Jurkat, Clone E6-1 (cell line): ENCODE measurements around the gene NKIRAS2. TPM values are rescaled to one million over a fixed set of nuclear protein-coding genes. Genes with fewer than 3 reads are reported as not detected.
A peak's percentile ranks its signal among the peaks of the same experiment; 100 is the strongest.

Experiments
- DNase-seq: peaks from one replicate; pipeline ENCODE4 v3.0.0-alpha.2; 2011; ENCODE audit warnings: low read depth, low spot score
- H3K4me3 ChIP-seq: 2 replicates; pipeline ENCODE4 v1.5.1; 2011; ENCODE audit warnings: mild to moderate bottlenecking, low read length, control low read depth, moderate library complexity
- polyA plus RNA-seq: library from polyadenylated mRNA; unstranded; fragments of >200 nt; gene quantifications from one replicate; pipeline ENCODE4 v1.2.1, GENCODE V29; 2012; ENCODE audit warnings: missing spikeins; ENCODE audit not compliant: insufficient read length, insufficient read depth

NKIRAS2 gene
- polyA plus RNA-seq: 55.4 TPM

DNA sequence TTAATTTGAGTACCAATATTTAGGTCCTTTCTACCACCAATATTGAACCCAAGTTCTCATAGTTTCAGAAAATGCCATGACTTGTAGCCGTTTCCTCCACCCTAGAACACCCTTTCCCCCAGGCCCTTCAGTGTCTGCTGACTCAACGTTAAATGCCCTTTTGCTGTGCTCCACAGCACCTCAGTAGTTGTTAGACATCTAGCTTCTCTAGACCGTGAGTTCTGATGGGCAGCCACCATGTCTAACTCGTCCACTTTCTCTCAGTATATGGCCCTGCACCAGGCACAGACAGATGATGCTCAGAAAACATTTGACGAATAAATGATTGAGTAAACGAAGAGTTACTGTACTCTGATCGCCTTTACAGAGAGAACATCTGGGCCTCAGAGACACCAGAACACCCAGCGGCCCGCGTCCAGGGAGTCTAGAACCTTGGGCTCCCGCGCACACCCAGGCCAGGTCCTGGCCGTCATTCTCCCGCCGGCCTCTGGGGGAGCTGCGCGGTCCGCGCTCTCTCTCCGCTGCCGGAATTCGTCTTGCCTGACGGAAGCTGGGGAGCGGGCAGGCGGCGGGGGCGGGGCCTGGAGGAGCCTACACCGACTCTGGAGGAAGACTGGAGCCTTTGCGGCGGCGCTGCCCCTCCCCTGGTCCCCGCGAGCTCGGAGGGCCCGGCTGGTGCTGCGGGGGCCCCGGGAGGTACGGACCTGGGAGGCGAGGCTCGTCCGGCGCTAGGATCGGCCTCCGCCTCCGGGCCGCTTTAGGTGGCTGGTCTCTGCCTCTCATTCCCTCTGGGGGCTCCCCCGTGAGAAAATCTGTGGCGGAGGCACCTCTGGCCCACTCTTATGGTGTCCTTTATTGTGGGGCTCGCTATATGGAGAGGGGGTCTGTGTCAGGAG lies at the start of gene NKIRAS2:
Gene NKIRAS2 (plus strand): TSS at position 582 of the 896 bp plus-strand sequence. CDS start 1,488 bp downstream, outside the sequence.
- peak within 1 kb of the TSS; percentile 86 for H3K4me3 ChIP-seq
- peak; percentile 81 for DNase-seq

DNA sequence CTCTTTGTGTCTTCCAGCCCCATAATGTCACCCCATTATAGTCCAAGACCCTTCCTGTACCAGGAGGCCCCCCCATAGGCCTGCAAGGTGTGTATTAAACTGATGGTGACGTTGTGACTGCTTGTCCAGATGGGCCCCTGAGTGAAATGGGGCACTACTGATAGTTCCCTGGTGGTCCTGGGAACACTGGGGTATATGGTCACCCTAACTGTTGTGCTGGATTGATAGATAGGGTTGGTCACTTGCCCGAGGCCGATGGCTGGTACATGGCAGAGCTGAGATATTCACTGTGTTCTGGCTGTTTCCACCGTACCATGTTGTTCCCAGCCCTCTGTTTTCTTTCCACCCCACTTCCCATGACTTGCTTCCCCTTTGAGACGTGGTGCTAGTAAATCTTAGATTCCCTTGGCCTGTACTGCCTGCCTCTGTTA lies 49.0 kb upstream of the NKIRAS2 start:
- no peak overlapping the region for H3K4me3 ChIP-seq
- no peak for DNase-seq

DNA sequence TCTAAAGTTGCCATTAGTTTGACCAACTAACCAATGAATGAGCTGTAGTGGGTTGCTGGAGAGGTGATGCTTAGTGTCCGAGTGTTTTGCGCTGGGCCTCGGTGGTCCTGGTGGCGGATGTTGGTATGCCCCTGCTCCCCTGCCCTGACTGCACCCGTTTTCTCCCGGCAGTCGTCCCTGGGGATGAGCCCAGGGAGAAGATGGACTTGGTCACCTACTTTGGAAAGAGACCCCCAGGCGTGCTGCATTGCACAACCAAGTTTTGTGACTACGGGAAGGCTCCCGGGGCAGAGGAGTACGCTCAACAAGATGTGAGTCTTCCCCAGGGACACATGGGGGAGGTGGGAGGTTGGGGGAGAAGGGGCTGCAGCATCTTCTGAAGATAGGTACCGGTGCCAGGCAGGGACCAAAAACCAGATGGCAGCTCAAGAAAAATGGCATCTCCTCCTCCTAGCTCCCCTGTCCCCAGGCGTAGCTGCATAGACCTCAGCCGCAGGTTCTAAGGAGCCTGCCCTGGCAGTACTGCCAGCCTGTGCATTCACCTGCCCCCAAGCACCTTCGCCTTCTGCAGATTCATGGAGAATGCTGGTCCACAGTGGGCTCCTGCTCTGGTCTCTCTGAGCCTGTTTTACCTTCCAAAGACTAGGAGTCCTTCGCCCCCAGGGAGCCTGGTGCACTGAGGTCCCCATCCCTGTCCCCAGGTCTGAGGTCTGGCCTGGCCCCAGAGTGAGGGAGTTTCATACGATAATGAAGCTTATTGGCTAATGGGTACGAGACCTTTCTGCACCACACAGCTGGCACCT lies 48.0 kb upstream of the NKIRAS2 start:
- DNase-seq: no peak
- H3K4me3 ChIP-seq: no peak overlapping the region

DNA sequence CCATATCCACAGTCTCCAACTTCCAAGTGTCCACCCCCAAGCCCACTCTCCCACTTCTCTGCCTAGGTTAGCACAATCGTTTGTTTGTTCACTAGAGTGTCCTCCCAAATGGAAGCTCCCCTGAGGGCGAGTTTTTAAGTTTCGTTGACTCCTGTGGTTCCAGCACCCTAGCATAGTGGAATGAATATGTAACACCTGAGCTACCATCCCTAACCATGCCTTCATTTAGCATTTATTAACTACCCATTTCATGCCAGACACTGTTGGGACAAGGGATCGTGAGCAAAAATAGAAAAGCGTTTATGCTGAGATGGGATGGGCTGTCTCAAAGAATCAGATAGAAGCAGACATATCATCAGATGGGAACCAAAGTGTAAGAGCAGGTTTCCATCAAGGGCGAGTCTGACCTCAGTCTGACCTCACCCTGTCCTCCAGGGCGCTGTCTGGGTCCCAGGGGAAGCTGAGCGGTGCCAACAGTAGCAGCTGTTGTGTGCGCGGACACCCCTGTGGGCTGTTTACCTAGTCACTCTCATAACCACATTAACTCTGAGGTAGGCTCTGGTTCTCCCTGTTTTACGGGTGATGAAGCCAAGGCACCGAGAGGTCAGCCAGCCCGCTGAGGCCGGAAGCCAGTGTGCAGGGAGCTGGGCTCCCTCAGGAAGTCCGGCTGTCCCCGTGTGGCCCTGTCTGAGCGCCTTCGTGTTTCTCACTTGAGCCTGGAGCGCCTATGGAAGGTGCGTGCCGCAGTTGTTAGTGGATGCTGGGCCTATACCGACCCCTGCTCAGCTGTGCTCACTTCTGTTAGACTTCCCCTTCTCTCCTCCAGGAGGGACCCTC lies 47.1 kb upstream of the NKIRAS2 start:
- no peak for DNase-seq
- no peak overlapping the region for H3K4me3 ChIP-seq

DNA sequence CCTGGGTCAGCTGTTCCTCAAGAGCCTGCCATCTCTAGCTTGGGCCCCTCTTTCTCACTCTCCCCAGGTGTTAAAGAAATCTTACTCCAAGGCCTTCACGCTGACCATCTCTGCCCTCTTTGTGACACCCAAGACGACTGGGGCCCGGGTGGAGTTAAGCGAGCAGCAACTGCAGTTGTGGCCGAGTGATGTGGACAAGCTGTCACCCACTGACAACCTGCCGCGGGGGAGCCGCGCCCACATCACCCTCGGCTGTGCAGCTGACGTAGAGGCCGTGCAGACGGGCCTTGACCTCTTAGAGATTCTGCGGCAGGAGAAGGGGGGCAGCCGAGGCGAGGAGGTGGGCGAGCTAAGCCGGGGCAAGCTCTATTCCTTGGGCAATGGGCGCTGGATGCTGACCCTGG lies 46.5 kb upstream of the NKIRAS2 start:
- no peak overlapping the region for H3K4me3 ChIP-seq
- no peak for DNase-seq

DNA sequence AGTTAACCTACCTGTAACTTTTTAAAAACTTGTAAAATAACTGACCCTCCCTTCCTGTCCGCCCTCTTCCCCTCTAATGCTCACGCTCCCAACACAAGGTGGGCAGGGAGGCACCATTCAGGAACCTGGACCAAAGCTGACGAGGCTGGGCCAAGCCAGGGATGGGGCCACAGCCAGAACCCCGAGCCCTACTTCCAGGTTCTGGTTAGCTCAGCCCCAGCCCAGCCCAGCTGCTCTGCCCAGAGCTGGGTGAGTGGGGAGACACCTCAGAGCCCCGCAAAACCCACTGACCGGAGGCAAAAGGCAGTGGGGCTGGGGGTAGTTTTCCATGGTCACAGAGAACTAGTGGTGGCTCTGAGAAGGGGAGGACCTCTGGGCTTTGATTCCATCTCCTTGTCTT lies 45.9 kb upstream of the NKIRAS2 start:
- no peak overlapping the region for H3K4me3 ChIP-seq
- no peak for DNase-seq

DNA sequence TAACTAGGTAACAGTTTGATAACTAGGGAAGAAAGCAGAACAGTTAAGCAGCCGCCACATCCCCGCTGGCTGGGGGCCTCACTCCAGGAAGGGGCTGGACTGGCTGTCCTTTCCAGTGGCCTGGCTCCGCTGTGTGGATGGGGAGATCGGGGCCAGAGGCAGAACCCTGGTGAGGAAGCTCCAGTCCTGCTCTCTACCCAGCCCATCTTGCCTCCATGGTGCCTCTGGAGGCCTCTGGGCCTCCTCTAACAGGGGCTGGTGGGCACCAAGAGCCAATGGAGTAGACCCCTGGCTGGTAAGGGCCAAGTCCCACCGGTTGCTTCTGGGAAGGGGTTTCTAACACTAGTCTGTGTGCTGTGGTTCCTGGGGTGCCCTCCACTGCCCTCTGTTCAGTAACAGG lies 45.2 kb upstream of the NKIRAS2 start:
- no peak for DNase-seq

DNA sequence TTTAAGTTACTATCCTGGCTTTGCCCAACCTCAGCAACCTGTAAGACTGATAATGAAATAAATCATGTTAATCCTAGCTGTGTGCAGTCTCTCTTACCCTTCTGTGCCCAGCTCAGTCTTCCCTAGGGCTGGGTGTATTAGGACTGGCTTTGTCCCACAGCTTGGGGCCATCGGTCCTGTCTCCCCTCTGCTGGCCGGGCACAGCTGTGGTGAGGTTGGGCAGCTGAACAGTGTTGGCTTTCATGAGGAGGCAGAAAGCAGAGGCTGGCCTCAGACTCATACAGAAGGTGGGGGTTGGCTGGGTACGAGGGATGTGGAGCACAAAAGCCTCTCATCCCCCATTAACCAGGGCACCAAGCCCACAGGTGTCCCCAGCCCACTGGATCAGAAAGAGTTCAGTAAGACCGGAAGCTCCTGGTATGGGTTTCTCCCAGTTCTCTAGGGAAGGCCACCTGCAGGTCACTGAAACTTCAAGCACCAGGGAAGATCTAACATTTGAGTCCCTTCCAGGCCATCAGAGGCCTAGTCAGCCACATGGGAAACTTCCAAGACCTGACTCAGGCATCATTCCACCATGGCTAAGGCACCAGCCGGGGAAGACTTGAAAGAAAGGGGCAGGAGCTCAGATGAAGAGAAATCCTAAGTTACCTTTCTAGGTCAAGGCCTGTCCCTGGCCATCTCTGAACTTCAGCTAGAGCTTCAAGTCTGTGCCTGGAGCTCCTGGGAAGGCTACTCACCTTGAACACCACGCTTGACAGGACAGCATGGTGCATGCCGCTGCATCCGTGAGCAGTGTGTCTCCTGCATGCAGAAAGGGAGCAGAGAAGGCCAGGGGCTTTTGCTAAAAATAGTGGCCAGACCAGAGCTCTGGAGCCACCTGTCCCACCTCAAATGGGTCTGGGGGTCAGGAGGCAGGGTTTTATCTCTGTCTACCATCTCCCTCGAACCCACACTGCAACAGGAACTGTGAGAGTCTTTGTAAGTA lies 44.5 kb upstream of the NKIRAS2 start:
- no peak overlapping the region for H3K4me3 ChIP-seq
- DNase-seq: no peak

More for the DNA sequence above, 45.2 kb upstream of the NKIRAS2 start:
- H3K4me3 ChIP-seq: no peak overlapping the region

DNA sequence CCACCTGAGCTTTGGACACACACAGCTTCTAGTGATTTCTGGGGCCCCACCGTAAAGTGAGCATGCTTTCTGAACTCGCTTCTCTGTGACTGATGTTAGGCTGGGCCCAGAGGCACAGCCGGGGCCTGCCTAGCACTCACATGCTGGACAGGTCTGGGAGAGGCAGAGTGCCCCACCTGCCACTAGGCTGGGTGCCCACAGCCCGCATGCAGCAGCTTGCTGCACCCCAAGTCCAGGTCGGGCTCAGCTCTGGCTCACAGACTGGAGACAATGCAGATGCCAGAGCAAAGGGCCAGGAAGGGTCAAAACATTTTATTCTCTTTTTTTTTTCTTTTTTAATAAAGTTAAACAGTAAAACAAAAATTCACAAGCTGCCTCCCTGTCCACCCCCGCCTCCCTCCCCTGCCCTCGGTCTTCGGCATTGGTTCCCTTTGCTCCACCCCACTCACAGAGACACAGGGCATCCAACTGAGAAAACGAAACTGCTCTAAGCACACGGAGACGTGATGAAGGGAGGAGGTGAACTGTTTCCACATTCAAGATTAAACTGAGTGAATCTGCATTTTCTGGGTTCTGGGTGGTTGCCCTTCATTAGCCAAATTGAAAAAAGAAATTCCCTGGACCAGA lies 43.6 kb upstream of the NKIRAS2 start:
- DNase-seq: no peak

DNA sequence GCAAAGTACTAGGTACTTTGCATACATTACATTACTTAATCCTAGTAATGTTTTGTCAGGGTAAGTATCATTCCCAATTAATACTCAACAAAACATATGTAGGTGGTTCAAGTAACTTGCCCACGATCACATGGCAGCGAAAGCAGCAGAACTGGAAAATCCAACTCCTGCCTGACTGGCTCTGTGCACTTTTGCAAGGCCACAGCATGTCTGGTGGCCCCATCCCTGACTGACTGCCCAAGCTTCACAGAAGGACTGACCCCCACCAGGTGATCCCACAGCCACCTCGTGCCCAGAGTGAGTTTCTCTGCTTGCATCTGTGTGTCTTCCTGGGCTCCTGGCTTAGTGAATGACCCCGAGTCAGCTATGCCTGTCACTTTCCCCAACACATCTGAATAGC lies 41.9 kb upstream of the NKIRAS2 start:
- no peak for DNase-seq
- no peak overlapping the region for H3K4me3 ChIP-seq

More for the DNA sequence above, 43.6 kb upstream of the NKIRAS2 start:
- H3K4me3 ChIP-seq: no peak overlapping the region

DNA sequence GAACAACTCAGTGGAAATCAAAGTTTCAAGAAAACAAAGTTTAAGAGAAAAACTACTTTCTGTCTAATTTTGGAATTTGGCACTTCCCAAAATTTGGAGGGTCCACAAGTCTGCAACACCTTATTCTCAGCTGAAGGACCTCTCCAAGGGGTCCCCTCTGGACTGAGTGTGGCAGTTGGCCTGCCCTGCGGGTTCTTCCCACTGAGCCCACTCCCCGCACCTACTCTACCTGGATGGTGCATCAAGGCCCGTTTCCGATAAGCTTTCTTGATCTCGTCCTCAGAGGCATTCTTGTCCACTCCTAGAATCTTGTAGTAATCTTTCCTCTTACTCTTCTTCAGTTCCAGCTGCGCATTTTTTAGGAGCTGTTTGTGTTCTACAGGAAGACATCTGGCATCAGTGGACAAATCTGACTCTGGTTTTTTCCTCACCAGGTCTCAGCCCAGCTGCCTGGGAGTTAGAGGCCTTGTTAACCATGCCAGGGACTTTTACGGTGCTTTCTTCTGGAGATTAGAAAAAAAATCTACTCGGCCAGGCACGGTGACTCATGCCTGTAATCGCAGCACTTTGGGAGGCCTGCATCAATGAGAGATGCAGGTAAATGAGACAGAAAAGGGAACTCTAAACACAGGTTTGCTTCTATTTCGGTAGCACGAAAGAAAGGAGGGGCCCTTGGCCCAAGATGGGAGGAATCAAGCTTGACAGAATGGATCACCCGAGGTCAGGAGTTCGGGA lies 37.7 kb upstream of the NKIRAS2 start:
- no peak overlapping the region for H3K4me3 ChIP-seq
- no peak for DNase-seq

DNA sequence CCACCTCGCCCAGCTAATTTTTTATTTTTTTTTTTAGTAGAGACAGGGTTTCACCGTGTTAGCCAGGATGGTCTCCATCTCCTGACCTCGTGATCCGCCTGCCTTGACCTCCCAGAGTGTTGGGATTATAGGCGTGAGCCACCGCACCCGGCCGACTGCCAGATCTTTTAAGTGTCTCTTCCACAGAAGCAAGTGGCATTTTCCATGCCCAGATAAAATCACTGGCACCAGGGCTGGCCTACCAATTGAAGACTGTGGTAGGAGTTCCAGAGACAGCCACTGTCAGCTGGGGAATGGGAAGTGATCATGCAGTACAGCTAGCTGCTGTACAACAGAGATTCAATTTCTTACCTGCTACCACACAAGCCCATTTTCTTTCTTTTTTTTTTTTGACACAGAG lies 35.4 kb upstream of the NKIRAS2 start:
- no peak overlapping the region for H3K4me3 ChIP-seq
- no peak for DNase-seq

DNA sequence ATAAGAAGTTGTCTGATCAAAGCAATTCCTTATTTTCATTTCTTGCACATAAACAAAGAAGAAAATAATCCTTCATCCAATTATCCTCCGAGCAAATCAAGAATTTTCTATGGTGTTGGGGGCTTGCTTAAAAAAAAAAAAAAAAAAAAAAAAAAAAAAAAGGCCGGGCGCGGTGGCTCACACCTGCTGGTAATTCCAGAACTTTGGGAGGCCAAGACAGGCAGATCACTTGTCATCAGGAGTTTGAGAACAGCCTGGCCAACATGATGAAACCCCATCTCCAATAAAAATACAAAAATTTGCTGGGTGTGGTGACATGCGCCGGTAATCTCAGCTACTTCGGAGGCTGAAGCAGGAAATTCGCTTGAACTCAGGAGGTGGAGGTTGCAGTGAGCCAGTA lies 34.0 kb upstream of the NKIRAS2 start:
- no peak for DNase-seq
- H3K4me3 ChIP-seq: no peak overlapping the region

DNA sequence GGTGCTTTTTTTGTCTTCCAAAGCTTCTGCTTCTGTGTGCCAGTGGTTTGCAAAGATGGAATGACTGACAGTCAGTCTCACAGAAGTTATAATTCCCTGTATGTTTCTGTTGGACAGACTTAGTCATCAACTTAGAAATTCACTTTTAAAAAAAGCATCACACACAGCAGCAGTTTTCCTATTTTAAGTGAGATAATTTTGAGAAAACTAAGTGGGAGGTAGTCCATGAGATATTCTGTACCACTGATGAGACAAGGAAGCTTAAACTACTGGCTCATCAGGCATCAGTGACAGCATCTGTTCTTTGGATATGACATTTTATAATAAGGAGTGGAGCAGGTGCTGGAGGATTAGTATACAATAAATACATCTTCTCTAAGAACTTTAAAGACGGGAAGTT lies 33.3 kb upstream of the NKIRAS2 start:
- H3K4me3 ChIP-seq: no peak overlapping the region
- no peak for DNase-seq

DNA sequence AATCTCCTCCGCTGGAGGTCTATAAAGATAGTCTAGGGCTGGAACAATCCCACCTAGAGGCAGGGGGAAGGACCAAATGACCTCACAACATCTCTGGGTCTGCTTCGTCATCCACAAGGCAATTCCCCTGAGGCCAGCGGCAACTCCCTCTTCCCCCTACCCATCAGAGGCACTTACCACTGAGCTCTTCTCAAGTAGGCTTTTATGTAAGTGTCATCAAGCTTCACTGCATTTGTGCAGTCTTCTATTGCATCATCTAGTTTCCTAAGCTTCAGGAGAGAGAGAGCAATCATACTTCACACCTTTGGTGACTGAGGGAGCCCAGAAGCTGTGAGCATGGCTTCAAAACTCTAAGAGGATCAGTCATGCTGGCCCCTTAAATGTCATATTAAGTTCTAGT lies 32.2 kb upstream of the NKIRAS2 start:
- no peak for DNase-seq
- H3K4me3 ChIP-seq: no peak overlapping the region

DNA sequence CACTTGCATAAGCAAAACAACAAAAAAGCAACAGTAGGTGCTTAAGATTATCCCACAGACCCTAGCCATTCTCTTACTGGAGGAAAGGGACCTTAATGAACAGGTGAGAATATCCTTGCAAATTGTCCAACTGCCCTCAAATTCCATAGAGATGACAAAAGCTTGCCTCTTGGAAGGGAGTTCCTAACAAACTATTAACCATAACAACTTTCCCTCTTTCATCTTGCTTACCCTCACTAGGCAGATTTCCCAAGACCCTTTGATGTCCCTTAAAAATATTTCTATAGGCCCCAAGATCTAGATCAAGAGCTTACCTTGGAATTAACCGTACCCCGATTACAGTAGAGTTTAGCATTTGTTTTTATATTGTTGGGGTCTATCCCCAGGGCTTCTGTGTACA lies 31.5 kb upstream of the NKIRAS2 start:
- DNase-seq: no peak

More for the DNA sequence above, 31.5 kb upstream of the NKIRAS2 start:
- no peak overlapping the region for H3K4me3 ChIP-seq
